Mucosa of stomach (tissue), 1 donor: ENCODE results near the gene TRAF4.
"Not testable (repeated sequence)": the region's sequence is repeated elsewhere in the genome, so short reads cannot be mapped to it uniquely, and the experiment has no call there.

Source experiments
- H3K27me3 ChIP-seq: one replicate; pipeline ENCODE4 v1.7.0; 2013; ENCODE audit warnings: mild to moderate bottlenecking, low read length; ENCODE audit not compliant: control insufficient read depth, insufficient read depth
- H3K36me3 ChIP-seq: one replicate; pipeline ENCODE4 v1.7.0; 2013; ENCODE audit warnings: low read length; ENCODE audit not compliant: control insufficient read depth, insufficient read depth
- H3K4me1 ChIP-seq: one replicate; pipeline ENCODE4 v1.7.0; 2013; ENCODE audit warnings: mild to moderate bottlenecking, low read length; ENCODE audit not compliant: control insufficient read depth, insufficient read depth
- H3K4me3 ChIP-seq: one replicate; pipeline ENCODE4 v1.7.0; 2013; ENCODE audit warnings: low read length
- H3K9ac ChIP-seq: one replicate; pipeline ENCODE4 v1.7.0; 2013; ENCODE audit warnings: mild to moderate bottlenecking, low read length, moderate library complexity
- H3K9me3 ChIP-seq: one replicate; pipeline ENCODE4 v1.7.0; 2013; ENCODE audit warnings: mild to moderate bottlenecking, low read length, moderate library complexity; ENCODE audit not compliant: control insufficient read depth
- donor health status: Pancreatic carcinoma.

Gene TRAF4

DNA sequence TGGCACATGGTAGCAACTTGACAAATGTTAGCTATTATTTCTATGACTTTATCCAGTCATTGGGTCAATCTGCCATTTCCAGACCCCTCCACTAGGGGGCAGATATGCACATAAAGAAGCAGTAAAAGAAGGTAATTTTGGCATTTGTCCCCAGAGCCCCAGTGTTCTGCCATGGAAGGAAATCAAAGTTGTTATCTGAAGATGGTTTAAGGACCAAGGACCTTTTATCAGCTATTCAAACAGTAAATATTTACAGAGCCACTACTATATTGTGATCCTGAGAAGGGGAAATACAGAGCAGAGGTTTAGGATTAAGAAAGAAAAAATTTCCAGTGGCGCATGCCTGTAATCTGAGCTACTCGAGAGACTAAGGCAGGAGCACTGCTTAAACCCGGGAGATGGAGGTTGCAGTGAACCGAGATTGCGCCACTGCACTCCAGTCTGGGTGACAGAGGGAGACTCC lies 20.0 kb downstream of the TRAF4 start:
- no peaks in the 10 kb centered on the region for H3K27me3 ChIP-seq
- H3K9ac ChIP-seq = no peak overlapping the region
- H3K9me3 ChIP-seq = no peaks in the 10 kb centered on the region
- H3K4me1 ChIP-seq = peaks cover 7% of the 10 kb centered on the region
- no peak overlapping the region for H3K4me3 ChIP-seq
- no peaks in the 10 kb centered on the region for H3K36me3 ChIP-seq

DNA sequence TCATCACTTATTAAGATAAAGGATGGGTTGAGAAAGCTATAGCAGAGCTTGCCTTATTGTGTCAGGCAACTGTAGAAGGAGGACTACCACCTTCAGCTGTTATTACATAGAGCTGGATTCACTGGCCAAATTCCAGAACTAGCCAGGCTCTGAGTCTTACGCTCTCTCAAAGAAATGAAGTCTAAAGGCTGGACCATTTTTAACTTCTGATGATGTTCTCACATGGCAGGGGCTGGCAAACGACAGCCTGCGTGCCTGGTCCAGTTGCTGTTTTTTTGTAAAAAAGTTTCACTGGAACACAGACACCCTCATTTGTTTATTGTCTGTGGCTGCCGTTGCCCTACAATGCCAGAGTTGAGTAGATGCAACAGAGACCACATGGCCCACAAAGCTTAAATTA lies 21.2 kb downstream of the TRAF4 start:
- H3K9ac ChIP-seq = no peak overlapping the region
- H3K36me3 ChIP-seq = no peaks in the 10 kb centered on the region
- no peaks in the 10 kb centered on the region for H3K9me3 ChIP-seq
- H3K4me1 ChIP-seq = peaks cover 7% of the 10 kb centered on the region
- no peak overlapping the region for H3K4me3 ChIP-seq
- no peaks in the 10 kb centered on the region for H3K27me3 ChIP-seq

DNA sequence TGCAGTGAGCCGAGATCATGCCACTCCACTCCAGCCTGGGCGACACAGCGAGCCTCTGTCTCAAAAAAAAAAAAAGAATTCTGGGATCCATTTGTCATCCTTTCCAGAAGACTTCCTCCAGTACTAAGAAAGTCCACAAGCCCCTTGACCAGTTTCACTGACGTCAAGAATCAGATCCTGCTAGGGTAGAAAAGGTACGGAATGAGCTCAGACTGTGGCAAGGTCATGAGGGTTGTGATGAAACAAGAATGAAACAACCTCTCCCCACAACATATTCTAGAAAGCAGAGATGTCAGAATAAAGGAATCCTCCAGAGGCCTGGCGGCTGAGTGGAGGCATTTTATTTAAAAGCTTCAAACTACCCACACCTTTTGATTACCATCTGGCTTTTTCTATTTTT lies 29.9 kb downstream of the TRAF4 start:
- no peak overlapping the region for H3K4me3 ChIP-seq
- no peaks in the 10 kb centered on the region for H3K27me3 ChIP-seq

DNA sequence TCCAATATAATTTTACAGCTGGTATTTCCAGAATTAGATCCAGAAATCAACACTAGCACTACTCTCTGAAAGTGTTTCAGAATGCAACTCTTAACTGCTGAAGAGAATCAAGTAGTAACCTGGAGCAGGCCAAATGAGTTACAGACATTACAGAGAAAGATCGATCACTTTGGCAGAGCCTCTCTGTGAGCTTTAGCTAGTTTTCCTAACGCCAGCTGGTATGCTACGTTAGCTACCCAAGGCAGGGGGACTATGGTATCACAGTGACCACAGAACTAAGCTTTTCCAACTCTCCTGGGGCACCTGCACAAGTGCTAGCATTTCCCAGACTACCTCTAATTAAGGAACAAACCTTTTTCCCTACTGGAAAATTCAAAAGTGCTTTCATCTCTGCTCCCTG lies 30.4 kb downstream of the TRAF4 start:
- H3K27me3 ChIP-seq = no peaks in the 10 kb centered on the region

More for the DNA sequence above, 29.9 kb downstream of the TRAF4 start:
- Histone ChIP-seq H3K9ac (no peak overlapping the region), H3K9me3 (no peaks in the 10 kb centered on the region), H3K36me3 (no peaks in the 10 kb centered on the region), H3K4me1 (no peaks in the 10 kb centered on the region)

GRCh38 chr17:28777178-28777577 lies 33.4 kb downstream of the TRAF4 start:
- no peaks in the 10 kb centered on the region for H3K36me3 ChIP-seq

More for the DNA sequence above, 30.4 kb downstream of the TRAF4 start:
- Histone ChIP-seq H3K9me3 (no peaks in the 10 kb centered on the region), H3K9ac (no peak overlapping the region), H3K36me3 (no peaks in the 10 kb centered on the region), H3K4me1 (no peaks in the 10 kb centered on the region), H3K4me3 (no peak overlapping the region)

GRCh38 chr17:28779601-28780000 lies 35.8 kb downstream of the TRAF4 start:
- not testable (repeated sequence) for H3K4me1 ChIP-seq

More at GRCh38 chr17:28777178-28777577, 33.4 kb downstream of the TRAF4 start:
- Histone ChIP-seq H3K4me1 (no peaks in the 10 kb centered on the region), H3K27me3 (no peaks in the 10 kb centered on the region), H3K9ac (no peak overlapping the region), H3K9me3 (no peaks in the 10 kb centered on the region), H3K4me3 (no peak overlapping the region)

DNA sequence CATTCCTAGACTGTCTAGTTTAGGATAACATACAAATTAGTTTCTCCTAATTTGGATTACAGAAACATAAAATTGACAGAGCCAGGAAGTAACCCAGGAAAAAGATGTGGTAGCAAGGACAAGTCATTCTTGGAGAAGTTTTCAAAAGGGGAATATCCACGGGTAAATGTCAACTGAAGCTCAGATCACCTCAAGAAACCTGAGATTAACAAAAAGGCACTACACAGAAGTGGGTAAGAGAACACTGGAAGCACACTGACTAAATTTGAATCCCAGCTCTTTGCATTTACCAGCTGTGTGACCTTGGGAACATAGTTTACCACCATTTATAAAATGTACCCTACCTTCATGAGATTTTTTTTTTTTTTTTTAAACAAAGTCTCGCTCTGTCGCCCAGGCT lies 39.4 kb downstream of the TRAF4 start:
- H3K27me3 ChIP-seq = no peaks in the 10 kb centered on the region
- no peaks in the 10 kb centered on the region for H3K9me3 ChIP-seq
- no peaks in the 10 kb centered on the region for H3K4me1 ChIP-seq
- H3K36me3 ChIP-seq = no peaks in the 10 kb centered on the region
- H3K4me3 ChIP-seq = no peak overlapping the region
- H3K9ac ChIP-seq = no peak overlapping the region

More at GRCh38 chr17:28779601-28780000, 35.8 kb downstream of the TRAF4 start:
- H3K27me3 ChIP-seq, H3K9me3 ChIP-seq, H3K4me3 ChIP-seq, H3K9ac ChIP-seq, H3K36me3 ChIP-seq: not testable (repeated sequence)

DNA sequence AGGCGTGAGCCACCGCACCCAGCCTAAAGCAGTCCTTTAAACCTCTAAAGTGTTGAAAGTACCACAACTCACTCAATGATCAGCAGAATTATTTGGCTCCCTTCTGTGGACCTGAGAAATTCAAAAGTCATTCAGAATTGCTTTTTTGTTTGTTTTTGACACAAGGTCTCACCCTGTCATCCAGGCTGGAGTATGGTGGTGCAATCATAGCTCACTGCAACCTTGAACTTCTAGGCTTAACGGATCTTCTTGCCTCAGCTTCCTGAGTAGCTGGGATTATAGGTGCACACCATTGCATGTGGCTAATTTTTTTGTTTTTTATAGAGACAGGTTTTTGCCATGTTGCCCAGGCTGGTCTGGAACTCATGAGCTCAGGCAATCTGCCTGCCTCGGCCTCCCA lies 44.3 kb downstream of the TRAF4 start:
- Histone ChIP-seq H3K36me3 (no peaks in the 10 kb centered on the region), H3K9me3 (no peaks in the 10 kb centered on the region), H3K9ac (no peak overlapping the region), H3K4me3 (no peak overlapping the region), H3K4me1 (no peaks in the 10 kb centered on the region), H3K27me3 (no peaks in the 10 kb centered on the region)

DNA sequence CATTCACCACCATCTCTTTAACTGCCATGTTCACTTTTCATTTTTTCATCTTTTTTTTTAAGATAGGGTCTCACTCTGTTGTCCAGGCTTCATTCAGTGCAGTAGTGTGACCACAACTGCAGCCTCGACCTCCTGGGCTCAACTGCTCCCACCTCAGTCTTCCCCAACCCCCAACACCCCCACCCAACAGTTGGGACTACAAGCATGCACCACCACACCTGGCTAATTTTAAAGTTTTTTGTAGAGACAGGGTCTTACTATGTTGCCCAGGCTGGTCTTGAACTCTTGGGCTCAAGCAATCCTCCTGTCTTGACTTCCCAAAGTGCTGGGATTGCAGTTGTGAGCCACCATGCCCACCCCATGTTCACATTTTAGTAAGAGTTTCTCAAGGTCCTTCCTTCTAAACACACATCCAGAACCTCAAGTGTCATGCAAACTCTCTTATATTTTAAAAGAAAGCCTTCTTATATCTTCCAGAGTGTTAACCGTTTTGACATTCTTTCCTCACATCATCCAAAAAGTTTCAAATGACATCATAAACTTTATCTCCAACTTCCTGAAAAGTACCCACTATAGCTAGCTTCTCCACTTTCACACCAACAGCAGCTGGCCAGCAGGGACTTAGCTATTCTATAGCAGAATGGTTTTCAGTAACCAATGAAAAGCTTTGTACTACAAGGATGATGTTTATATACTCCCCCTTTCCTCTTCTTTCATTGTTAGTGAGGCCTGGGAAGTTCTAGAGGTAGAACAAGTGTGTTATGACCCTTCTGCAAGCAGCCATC lies 49.3 kb downstream of the TRAF4 start:
- no peaks in the 10 kb centered on the region for H3K27me3 ChIP-seq
- no peak overlapping the region for H3K9ac ChIP-seq
- H3K4me3 ChIP-seq = no peak overlapping the region
- H3K9me3 ChIP-seq = no peaks in the 10 kb centered on the region
- H3K4me1 ChIP-seq = no peaks in the 10 kb centered on the region
- H3K36me3 ChIP-seq = no peaks in the 10 kb centered on the region

GRCh38 chr17:28794846-28795441 lies 51.1 kb downstream of the TRAF4 start:
- H3K27me3 ChIP-seq, H3K4me3 ChIP-seq, H3K9ac ChIP-seq, H3K4me1 ChIP-seq, H3K36me3 ChIP-seq, H3K9me3 ChIP-seq: not testable (repeated sequence)

GRCh38 chr17:28796062-28796461 lies 52.3 kb downstream of the TRAF4 start:
- Histone ChIP-seq H3K27me3 (no peaks in the 10 kb centered on the region), H3K4me1 (no peaks in the 10 kb centered on the region), H3K9me3 (no peaks in the 10 kb centered on the region), H3K9ac (no peak overlapping the region), H3K4me3 (no peak overlapping the region), H3K36me3 (no peaks in the 10 kb centered on the region)
